Karpas-422 (cell line): Measurements from ENCODE around the gene MACROD2. TPM values are rescaled to one million over a fixed set of nuclear protein-coding genes. Genes with fewer than 3 reads are reported as not detected.

ENCODE experiments used
- DNase-seq: peaks from one replicate; pipeline ENCODE4 v3.0.0-alpha.2; 2015
- H2AFZ ChIP-seq: fragments of 200-600 bp; sonication (generic); 2 replicates; pipeline ENCODE4 v1.6.1; 2014; ENCODE audit warnings: antibody characterized with exemption, low read length, mixed read lengths
- H3K27ac ChIP-seq: fragments of 200-600 bp; sonication (generic); 2 replicates; pipeline ENCODE4 v1.5.1; 2014; ENCODE audit warnings: mild to moderate bottlenecking, low read length, moderate library complexity
- H3K27me3 ChIP-seq: fragments of 200-600 bp; sonication (generic); 2 replicates; pipeline ENCODE4 v1.6.1; 2014; ENCODE audit warnings: low read length, mixed read lengths
- H3K36me3 ChIP-seq: fragments of 200-600 bp; sonication (generic); 2 replicates; pipeline ENCODE4 v1.6.1; 2014; ENCODE audit warnings: low read length, mixed read lengths; ENCODE audit not compliant: insufficient read depth
- H3K4me1 ChIP-seq: fragments of 200-600 bp; sonication (generic); 2 replicates; pipeline ENCODE4 v1.6.1; 2014; ENCODE audit warnings: mild to moderate bottlenecking, low read length, mixed read lengths
- H3K4me2 ChIP-seq: fragments of 200-600 bp; sonication (generic); 2 replicates; pipeline ENCODE4 v1.6.1; 2014; ENCODE audit warnings: low read length, low read depth, mild to moderate bottlenecking; ENCODE audit not compliant: poor library complexity, severe bottlenecking
- H3K4me3 ChIP-seq: fragments of 200-600 bp; sonication (generic); 2 replicates; pipeline ENCODE4 v1.5.1; 2014; ENCODE audit warnings: mild to moderate bottlenecking, antibody characterized with exemption, low read length, mixed read lengths
- H3K79me2 ChIP-seq: fragments of 200-600 bp; sonication (generic); 2 replicates; pipeline ENCODE4 v1.6.1; 2014; ENCODE audit warnings: mild to moderate bottlenecking, low read length, mixed read lengths
- H3K9ac ChIP-seq: fragments of 200-600 bp; sonication (generic); 2 replicates; pipeline ENCODE4 v1.6.0; 2014; ENCODE audit warnings: low read length
- H3K9me2 ChIP-seq: fragments of 200-600 bp; sonication (generic), shearing (Covaris generic); replicated peaks from 2 replicates; pipeline ENCODE4 v1.6.0; 2014; ENCODE audit warnings: mild to moderate bottlenecking, low read length, moderate library complexity; ENCODE audit not compliant: insufficient read depth
- H3K9me3 ChIP-seq: fragments of 300-700, 200-600 bp; sonication (generic); 2 replicates; pipeline ENCODE4 v1.6.1; 2014; ENCODE audit warnings: low read length, mixed read lengths
- H4K20me1 ChIP-seq: fragments of 200-600 bp; sonication (generic); 2 replicates; pipeline ENCODE4 v1.6.1; 2014; ENCODE audit warnings: mild to moderate bottlenecking, antibody characterized with exemption, low read length, low read depth; ENCODE audit not compliant: insufficient read depth
- total RNA-seq: library from RNA; depleted of rRNA; stranded (reverse); fragments of >200 nt; shearing (Covaris generic); gene quantifications from 2 replicates; pipeline ENCODE4 v1.2.3, GENCODE V29; 2014; ENCODE audit warnings: low replicate concordance

MACROD2 gene
- total RNA-seq, 1 experiment from 2014 or later = 0.15 TPM

DNA sequence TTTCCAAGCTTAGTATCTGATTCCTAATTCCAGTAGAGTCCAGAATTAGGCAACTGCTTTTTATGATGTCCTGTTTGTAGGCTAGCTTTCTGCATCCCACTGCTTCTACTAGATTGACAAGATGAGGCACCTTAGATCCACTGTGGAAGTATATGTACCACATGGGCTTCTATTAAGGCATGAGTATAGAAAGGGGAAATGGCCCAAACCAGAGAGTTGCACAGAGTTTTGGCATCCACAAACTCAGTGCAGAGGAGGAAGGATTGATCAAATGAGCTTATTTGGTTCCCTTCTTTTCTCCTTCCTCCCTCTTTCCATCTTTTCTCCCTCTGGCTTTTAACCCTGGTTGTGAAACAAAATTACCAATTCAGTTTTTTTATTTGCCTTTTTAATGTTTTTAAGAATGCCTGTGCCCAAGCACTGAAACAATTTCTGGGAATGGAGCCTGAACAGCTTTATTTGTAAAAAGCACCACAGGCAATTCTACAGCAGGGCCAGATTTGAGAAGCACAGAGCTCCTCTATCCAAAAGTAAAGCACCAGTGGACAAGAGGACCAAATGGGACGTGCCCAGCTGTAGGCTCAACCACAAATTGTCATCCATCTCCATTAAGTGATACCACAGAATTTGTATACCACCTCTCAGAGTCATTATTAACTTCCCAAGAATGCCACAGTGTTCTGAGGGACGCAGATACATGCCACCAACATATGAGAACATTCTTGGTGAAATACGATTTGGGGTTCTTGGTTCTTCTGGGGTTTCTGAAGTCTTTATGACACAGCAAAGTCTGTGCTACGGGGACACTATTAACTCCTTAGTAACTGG, 1608.9 kb downstream of the MACROD2 start:
- DNase-seq = no peak
- H4K20me1 ChIP-seq = no peaks in the 10 kb centered on the region
- no peak overlapping the region for H3K4me2 ChIP-seq
- H3K4me3 ChIP-seq = no peak overlapping the region
- H3K36me3 ChIP-seq = no peaks in the 10 kb centered on the region
- H3K9ac ChIP-seq = no peak overlapping the region
- no peaks in the 10 kb centered on the region for H3K9me3 ChIP-seq
- H3K4me1 ChIP-seq = no peaks in the 10 kb centered on the region
- no peak overlapping the region for H3K27ac ChIP-seq
- no peaks in the 10 kb centered on the region for H3K79me2 ChIP-seq
- no peaks in the 10 kb centered on the region for H3K27me3 ChIP-seq
- H3K9me2 ChIP-seq = no peaks in the 10 kb centered on the region
- H2AFZ ChIP-seq = no peak overlapping the region

DNA sequence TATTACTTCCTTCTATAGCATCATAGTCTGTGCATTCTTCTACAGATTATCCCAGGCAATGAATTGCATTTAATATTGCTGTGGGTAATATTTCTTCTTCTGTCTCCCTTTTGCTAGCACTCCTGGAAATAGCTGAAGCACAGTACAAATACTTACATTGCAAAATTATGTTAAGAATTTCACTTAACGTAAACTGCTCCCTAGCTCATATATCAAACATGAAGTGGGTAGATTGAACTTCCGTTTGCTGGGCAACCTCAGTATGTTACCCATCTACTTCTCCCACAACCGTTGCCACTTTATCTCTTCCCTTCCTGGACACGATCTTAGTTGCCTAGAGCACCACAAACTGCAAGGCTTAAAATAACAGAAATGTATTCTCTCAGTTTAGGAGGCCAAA, 1614.6 kb downstream of the MACROD2 start:
- H3K4me2 ChIP-seq = no peak overlapping the region
- no peak overlapping the region for H3K9ac ChIP-seq
- H3K4me3 ChIP-seq = no peak overlapping the region
- no peaks in the 10 kb centered on the region for H3K36me3 ChIP-seq
- no peaks in the 10 kb centered on the region for H3K27me3 ChIP-seq
- H3K9me2 ChIP-seq = no peaks in the 10 kb centered on the region
- no peaks in the 10 kb centered on the region for H3K4me1 ChIP-seq
- no peak overlapping the region for H2AFZ ChIP-seq
- no peaks in the 10 kb centered on the region for H4K20me1 ChIP-seq
- no peak for DNase-seq
- H3K27ac ChIP-seq = no peak overlapping the region
- H3K79me2 ChIP-seq = no peaks in the 10 kb centered on the region
- no peaks in the 10 kb centered on the region for H3K9me3 ChIP-seq

DNA sequence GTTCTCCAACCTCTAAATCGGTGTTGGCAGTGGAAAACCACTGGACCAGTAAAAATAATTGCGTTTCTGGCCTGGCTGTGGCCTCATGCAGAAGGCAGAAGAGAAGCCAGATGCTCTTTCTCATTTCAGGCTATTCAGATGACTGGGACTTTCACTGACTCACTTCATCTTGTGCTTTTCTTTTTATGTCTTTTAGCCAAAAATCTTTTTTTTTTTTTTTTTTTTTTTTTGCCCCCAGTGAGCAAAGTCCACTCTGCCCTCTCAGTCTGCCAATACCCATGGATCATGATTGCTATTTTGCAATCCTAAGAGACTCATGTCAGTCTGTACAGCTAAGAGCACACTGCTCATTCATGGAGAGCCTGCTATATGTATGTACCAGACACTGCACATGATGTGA, 1615.5 kb downstream of the MACROD2 start:
- Histone ChIP-seq H3K36me3 (no peaks in the 10 kb centered on the region), H3K4me2 (no peak overlapping the region), H3K9me3 (no peaks in the 10 kb centered on the region), H3K9ac (no peak overlapping the region), H2AFZ (no peak overlapping the region), H3K9me2 (no peaks in the 10 kb centered on the region), H3K27me3 (no peaks in the 10 kb centered on the region), H3K4me3 (no peak overlapping the region), H4K20me1 (no peaks in the 10 kb centered on the region), H3K79me2 (no peaks in the 10 kb centered on the region), H3K27ac (no peak overlapping the region), H3K4me1 (no peaks in the 10 kb centered on the region)
- no peak for DNase-seq

DNA sequence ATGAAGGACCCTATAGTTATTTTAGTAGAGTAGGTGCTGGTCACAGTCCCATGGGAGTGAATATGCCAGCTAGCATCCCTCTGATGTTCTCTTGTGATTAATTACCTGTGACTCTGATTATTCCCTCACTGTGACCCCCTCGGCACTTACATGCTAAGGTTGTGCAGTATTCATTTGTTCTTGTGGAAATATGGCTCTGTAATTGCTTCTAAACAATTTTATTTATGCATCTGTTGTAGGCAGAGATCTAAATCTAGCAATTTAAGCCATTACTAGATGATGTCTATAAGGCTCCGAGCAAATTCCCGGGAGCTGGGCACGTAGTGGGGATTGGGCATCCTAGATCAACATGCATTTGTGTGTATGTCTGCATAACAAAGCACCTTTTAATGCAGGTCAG, 1616.2 kb downstream of the MACROD2 start:
- no peaks in the 10 kb centered on the region for H3K9me3 ChIP-seq
- H3K27me3 ChIP-seq = no peaks in the 10 kb centered on the region
- H3K79me2 ChIP-seq = no peaks in the 10 kb centered on the region
- DNase-seq = no peak
- no peaks in the 10 kb centered on the region for H3K4me1 ChIP-seq
- no peak overlapping the region for H3K27ac ChIP-seq
- H3K36me3 ChIP-seq = no peaks in the 10 kb centered on the region
- no peak overlapping the region for H3K4me3 ChIP-seq
- H2AFZ ChIP-seq = no peak overlapping the region
- no peaks in the 10 kb centered on the region for H4K20me1 ChIP-seq
- no peak overlapping the region for H3K4me2 ChIP-seq
- no peak overlapping the region for H3K9ac ChIP-seq
- no peaks in the 10 kb centered on the region for H3K9me2 ChIP-seq

DNA sequence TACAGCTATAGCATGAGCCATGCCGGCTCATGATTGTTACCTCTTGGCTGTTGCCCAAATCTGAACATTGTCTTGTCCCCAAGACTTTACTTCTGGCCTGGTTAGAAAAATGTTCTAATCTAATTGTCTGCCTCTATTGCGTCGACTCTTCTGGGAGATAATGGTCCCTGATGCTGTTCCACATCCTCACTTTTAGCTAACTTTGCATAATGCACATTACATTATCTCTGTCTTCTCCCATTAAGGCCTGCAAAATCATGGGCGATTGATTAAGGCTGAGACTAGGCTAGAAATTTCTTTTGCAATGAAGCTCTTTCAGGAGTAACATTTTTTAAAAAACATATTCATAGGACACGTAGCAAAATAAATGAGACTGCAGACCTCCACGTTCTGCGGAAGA, 1616.9 kb downstream of the MACROD2 start:
- no peak overlapping the region for H2AFZ ChIP-seq
- H3K4me3 ChIP-seq = no peak overlapping the region
- no peak overlapping the region for H3K4me2 ChIP-seq
- no peak for DNase-seq
- H3K4me1 ChIP-seq = no peaks in the 10 kb centered on the region
- H3K36me3 ChIP-seq = no peaks in the 10 kb centered on the region
- H3K9ac ChIP-seq = no peak overlapping the region
- H3K79me2 ChIP-seq = no peaks in the 10 kb centered on the region
- H4K20me1 ChIP-seq = no peaks in the 10 kb centered on the region
- H3K9me3 ChIP-seq = no peaks in the 10 kb centered on the region
- no peaks in the 10 kb centered on the region for H3K9me2 ChIP-seq
- H3K27ac ChIP-seq = no peak overlapping the region
- H3K27me3 ChIP-seq = no peaks in the 10 kb centered on the region

DNA sequence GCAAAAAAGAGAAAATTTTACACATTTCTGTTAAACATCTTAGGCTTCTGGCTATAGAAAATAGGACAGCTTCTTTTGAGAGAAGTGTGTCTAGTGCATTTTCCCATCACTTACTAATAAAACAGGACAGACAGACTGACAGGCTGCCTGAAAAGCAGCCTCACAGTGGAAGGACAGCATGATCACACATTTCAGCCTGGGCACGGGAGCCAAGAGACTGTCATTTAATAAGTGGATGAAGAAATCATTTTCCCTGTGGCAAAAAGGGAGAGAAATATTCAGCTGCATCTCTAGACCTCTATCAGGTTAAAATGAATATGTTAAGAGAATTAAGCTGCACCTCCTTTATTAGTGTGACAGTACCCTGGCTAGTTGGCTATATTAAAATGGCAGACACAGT, 1617.5 kb downstream of the MACROD2 start:
- no peaks in the 10 kb centered on the region for H3K27me3 ChIP-seq
- H3K9ac ChIP-seq = no peak overlapping the region
- H3K4me3 ChIP-seq = no peak overlapping the region
- H3K27ac ChIP-seq = no peak overlapping the region
- no peak overlapping the region for H3K4me2 ChIP-seq
- no peaks in the 10 kb centered on the region for H3K9me3 ChIP-seq
- H3K4me1 ChIP-seq = no peaks in the 10 kb centered on the region
- DNase-seq = no peak
- H4K20me1 ChIP-seq = no peaks in the 10 kb centered on the region
- H3K79me2 ChIP-seq = no peaks in the 10 kb centered on the region
- H3K36me3 ChIP-seq = no peaks in the 10 kb centered on the region
- no peak overlapping the region for H2AFZ ChIP-seq
- H3K9me2 ChIP-seq = no peaks in the 10 kb centered on the region

DNA sequence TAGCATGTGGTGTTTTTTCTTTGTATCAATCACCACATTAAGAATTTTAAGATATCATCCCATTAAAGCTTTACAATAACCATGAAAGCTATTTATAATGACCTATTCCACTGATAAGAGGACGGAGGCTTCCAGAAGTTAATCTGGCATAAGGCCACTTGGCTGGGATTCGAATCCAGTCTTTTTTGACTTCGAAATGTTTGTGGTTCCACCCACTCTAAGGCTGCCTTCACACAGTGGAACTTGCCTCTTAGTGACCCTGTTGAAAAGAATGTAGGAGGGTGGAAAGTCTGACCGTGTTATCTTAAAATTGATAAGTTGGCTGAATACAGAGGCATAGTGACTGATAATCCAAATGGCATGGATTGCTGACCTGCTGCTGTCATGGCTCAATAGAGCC, 1618.2 kb downstream of the MACROD2 start:
- Histone ChIP-seq H2AFZ (no peak overlapping the region), H3K9ac (no peak overlapping the region), H3K4me3 (no peak overlapping the region), H3K4me2 (no peak overlapping the region), H3K9me3 (no peaks in the 10 kb centered on the region), H3K79me2 (no peaks in the 10 kb centered on the region), H3K36me3 (no peaks in the 10 kb centered on the region), H3K9me2 (no peaks in the 10 kb centered on the region), H4K20me1 (no peaks in the 10 kb centered on the region), H3K27ac (no peak overlapping the region), H3K4me1 (no peaks in the 10 kb centered on the region), H3K27me3 (no peaks in the 10 kb centered on the region)
- no peak for DNase-seq

DNA sequence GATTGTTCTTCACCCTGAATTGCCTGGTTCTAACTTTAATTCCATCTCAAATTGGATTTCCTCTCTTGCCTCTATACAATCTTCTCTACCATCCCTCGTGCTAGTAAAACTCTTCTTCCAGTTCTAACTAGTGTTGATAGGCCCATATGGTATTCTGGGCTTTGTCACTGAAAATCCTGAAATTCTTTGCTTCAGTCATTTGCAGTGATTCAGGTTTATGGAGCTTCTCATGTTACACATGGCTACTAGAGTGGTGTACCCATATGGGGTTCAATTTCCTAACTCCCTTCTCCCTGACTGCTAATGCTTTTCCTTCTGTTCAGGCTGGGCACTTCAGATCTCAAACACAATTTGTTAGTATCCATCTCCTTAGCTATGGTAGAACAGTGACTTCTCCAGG, 1621.3 kb downstream of the MACROD2 start:
- Histone ChIP-seq H3K4me1 (no peaks in the 10 kb centered on the region), H3K27me3 (no peaks in the 10 kb centered on the region), H3K9me2 (no peaks in the 10 kb centered on the region), H3K79me2 (no peaks in the 10 kb centered on the region), H4K20me1 (no peaks in the 10 kb centered on the region), H3K27ac (no peak overlapping the region), H3K9me3 (no peaks in the 10 kb centered on the region), H3K9ac (no peak overlapping the region), H3K4me3 (no peak overlapping the region), H3K36me3 (no peaks in the 10 kb centered on the region), H3K4me2 (no peak overlapping the region), H2AFZ (no peak overlapping the region)
- DNase-seq = no peak
